Adrenal gland (tissue), 12 donors: ENCODE results near the gene RUVBL1. TPM values are rescaled to one million over a fixed set of nuclear protein-coding genes. Genes with fewer than 3 reads are reported as not detected.

Source experiments
- DNase-seq, 7 donors: peaks; one replicate each; pipeline ENCODE4 v3.0.0-alpha.2; 2019 to 2020
- H3K27ac ChIP-seq, 5 donors: fragments of 200-600 bp; sonication (generic) in 4 of 5; 1 replicate in 3 of 5; 2 replicates in 2 of 5; pipeline versions ENCODE4 v1.5.1 to v1.8.0; 2016 to 2020; ENCODE audit warnings: mild to moderate bottlenecking in 1 of 5
- H3K27me3 ChIP-seq: fragments of 200-600 bp; 2 replicates; pipeline ENCODE4 v1.8.0; 2021
- H3K36me3 ChIP-seq, 2 donors: fragments of 200-600 bp; replicated peaks in 1 of 2; 1 replicate in 1 of 2; 2 replicates in 1 of 2; pipeline versions ENCODE4 v1.5.1 to v1.8.0; 2018 to 2022
- H3K4me1 ChIP-seq, 2 donors: fragments of 200-600 bp; replicated peaks in 1 of 2; 1 replicate in 1 of 2; 2 replicates in 1 of 2; pipeline versions ENCODE4 v1.5.1 to v1.8.0; 2018 to 2021
- H3K4me3 ChIP-seq, 4 donors: fragments of 200-600 bp; sonication (generic) in 3 of 4; one replicate each; pipeline ENCODE4 v1.5.1; 2016 to 2018
- H3K9me3 ChIP-seq, 3 donors: fragments of 200-600 bp; sonication (generic) in 1 of 3; replicated peaks in 1 of 3; 1 replicate in 2 of 3; 2 replicates in 1 of 3; pipeline versions ENCODE4 v1.5.1 to v1.8.0; 2016 to 2021
- POLR2A ChIP-seq, 2 donors: fragments of 450-650 bp; IDR thresholded peaks; one replicate each; pipeline ENCODE4 v1.6.1; 2017; ENCODE audit warnings: antibody characterized with exemption in 2 of 2, mild to moderate bottlenecking in 2 of 2, moderate library complexity in 1 of 2
- WGBS, 4 donors: extraction: QIAGEN DNeasy Blood & Tissue Kit in 2 of 4; methylation state at CpG; one replicate each; pipeline versions ENCODE4 v1.1.5 to v1.1.7; 2013 to 2017; 5-methylcytosine and 5-hydroxymethylcytosine counted together
- intact Hi-C, 2 donors: fragments of 100-400 bp; cut with DNase I; formaldehyde crosslinking; loops; one replicate each; pipeline versions ENCODE4 v1.14.1 to v1.15.0; 2022 to 2023
- polyA plus RNA-seq, 3 donors: library from polyadenylated mRNA; stranded (reverse); fragments of 200-250 nt in 2 of 3; fragments of 350-450 nt in 1 of 3; fragmentation: Illumina TruSeq in 1 of 3; extraction: RNeasy Lipid Tissue Mini Kit (QIAGEN cat#74804) in 1 of 3; gene quantifications; one replicate each; pipeline ENCODE4 v1.2.3, GENCODE V29; 2013 to 2014
- total RNA-seq, 9 donors: library from RNA; depleted of rRNA in 4 of 9; stranded (reverse); fragments of >200 nt in 4 of 9; fragments of 120-200 nt in 1 of 9; fragmentation: NEBNext Ultra II Directional in 1 of 9; extraction: Animal tissue kit (Norgen Biotek cat#: 25700) in 1 of 9; gene quantifications; one replicate each; pipeline versions ENCODE4 v1.1.0 to v1.2.4, GENCODE V29; 2013 to 2023
- TF ChIP-seq, protein P1 (sequence below), 6 experiments: fragments of 450-650 bp in 4 of 6; fragments of 200-600 bp in 2 of 6; sonication (generic) in 1 of 6; IDR thresholded peaks; 1 replicate in 5 of 6; 2 replicates in 1 of 6; pipeline versions ENCODE4 v1.5.1 to v1.8.0; 2016 to 2021; ENCODE audit warnings: antibody characterized with exemption in 6 of 6, mild to moderate bottlenecking in 2 of 6, moderate library complexity in 1 of 6
- donor health status: healthy with polysubstance abuse.
- donor health status: Bipolar disorder and iron deficiency.
- donor health status: DM: yes; HTN: yes; CAD: no.
- donor health status: DM: no; HTN: no; CAD: no.
- donor health status: DM: no; HTN: no; CAD: no.
- donor health status: DM: yes; HTN: yes; CAD: no.

The RUVBL1 gene
- total and polyA plus RNA-seq, 12 donors, result 7.9 to 57.3 (median 25.4) TPM

DNA sequence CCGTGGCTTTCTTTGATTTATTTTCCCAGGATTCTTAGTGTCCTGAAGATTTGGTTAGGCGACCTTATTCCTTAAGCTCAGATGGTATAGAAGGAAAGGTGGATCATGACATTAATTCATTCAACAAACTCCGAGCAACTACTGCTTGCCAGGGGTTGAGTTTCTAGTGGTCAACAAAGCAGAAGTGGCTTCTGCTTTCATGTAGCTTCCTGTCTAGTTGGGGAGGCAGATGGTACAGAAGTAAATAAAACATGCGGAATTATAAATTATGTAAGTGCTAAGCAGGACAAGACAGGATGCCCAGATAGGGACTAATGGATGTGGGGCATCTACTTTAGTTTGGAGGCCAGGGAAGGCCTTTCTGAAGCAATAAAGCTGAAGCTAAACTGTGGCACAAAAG is 45.2 kb upstream of the RUVBL1 start:
- no peak for DNase-seq
- intact Hi-C loops, result loop anchor here in 1 of 2 donors (10.0 kb wide), 1 partner anchor 256 kb away; no protein-coding TSS in a partner anchor
- no peaks in the 10 kb centered on the region for H3K36me3 ChIP-seq
- peaks cover 0 to 4% of the 10 kb centered on the region in 2 donors for H3K4me1 ChIP-seq
- WGBS, 4 donors, result 73 to 85% (median 80%) methylated on average over 4 of the region's 4 CpGs
- TF ChIP-seq, protein P1, sequence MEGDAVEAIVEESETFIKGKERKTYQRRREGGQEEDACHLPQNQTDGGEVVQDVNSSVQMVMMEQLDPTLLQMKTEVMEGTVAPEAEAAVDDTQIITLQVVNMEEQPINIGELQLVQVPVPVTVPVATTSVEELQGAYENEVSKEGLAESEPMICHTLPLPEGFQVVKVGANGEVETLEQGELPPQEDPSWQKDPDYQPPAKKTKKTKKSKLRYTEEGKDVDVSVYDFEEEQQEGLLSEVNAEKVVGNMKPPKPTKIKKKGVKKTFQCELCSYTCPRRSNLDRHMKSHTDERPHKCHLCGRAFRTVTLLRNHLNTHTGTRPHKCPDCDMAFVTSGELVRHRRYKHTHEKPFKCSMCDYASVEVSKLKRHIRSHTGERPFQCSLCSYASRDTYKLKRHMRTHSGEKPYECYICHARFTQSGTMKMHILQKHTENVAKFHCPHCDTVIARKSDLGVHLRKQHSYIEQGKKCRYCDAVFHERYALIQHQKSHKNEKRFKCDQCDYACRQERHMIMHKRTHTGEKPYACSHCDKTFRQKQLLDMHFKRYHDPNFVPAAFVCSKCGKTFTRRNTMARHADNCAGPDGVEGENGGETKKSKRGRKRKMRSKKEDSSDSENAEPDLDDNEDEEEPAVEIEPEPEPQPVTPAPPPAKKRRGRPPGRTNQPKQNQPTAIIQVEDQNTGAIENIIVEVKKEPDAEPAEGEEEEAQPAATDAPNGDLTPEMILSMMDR (IDR thresholded peaks at IDR 0.05), result no peak
- TF ChIP-seq POLR2A (IDR thresholded peaks at IDR 0.05), result no peak
- H3K9me3 ChIP-seq, result no peaks in the 10 kb centered on the region
- no peaks in the 10 kb centered on the region for H3K27me3 ChIP-seq
- no peak overlapping the region for H3K4me3 ChIP-seq
- no peak overlapping the region for H3K27ac ChIP-seq

DNA sequence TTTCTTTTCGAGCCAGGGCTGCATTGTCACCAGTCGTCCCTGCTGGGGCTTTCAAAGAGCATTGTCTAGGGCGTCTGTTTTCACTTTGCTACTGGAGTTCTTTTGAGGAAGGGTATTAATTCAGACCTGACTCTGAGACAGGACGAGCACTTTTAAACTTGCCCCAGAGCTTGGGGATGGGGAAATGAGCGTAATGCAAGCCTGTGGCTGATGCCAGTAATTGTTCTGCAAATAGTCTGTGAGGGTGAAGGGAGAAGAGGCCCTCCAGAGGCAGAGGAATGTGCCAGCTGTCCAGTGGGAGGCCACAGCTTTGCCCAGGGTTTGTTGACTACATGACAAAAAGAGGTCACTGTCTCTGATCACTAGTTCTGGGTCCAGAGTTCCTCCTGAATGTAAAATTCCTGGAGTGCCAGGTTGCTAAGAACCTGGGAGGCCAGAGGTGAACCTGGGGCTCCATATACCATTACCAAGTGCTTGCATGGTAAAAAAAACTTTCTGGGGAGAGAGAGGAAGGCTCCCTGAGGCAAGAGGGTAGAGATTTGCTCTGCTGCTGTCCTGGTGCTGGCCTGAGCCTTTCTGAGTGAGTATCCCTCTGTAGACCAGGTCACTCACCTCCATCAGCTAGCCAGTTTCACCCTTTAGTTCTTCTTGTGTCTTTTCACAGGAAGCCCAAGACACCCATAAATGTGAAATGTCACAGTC is 44.5 kb upstream of the RUVBL1 start:
- Histone ChIP-seq H3K4me3 (no peak overlapping the region), H3K27ac (no peak overlapping the region), H3K9me3 (no peaks in the 10 kb centered on the region), H3K4me1 (peaks cover 0 to 4% of the 10 kb centered on the region in 2 donors), H3K27me3 (no peaks in the 10 kb centered on the region), H3K36me3 (no peaks in the 10 kb centered on the region)
- TF ChIP-seq, protein P1 (IDR thresholded peaks at IDR 0.05), result no peak
- no peak for TF ChIP-seq POLR2A (IDR thresholded peaks at IDR 0.05)
- DNase-seq, result no peak
- intact Hi-C loops, result loop anchor here in 1 of 2 donors (10.0 kb wide), 1 partner anchor 257 kb away; no protein-coding TSS in a partner anchor
- WGBS, 4 donors, result 71 to 82% (median 75%) methylated on average over 5 of the region's 5 CpGs

DNA sequence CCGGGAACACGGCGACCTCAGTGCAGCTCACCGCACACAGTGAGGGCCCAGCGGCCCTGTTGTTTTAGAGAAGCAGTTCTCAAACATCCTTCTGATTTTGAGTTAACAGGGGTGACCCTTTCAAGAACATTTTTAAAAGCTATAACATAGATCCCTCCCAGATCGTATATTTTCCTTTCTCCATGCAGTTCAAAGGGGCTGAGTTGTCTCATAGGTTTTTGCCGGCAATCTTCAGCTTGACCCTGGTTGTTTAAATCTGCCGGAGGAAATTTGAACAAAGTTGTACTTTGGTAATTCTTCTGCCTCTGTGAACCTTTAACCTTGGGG is 44.0 kb upstream of the RUVBL1 start:
- WGBS, 4 donors, result 88 to 94% (median 93%) methylated on average over 8 of the region's 8 CpGs
- Histone ChIP-seq H3K36me3 (no peaks in the 10 kb centered on the region), H3K27ac (no peak overlapping the region), H3K4me3 (no peak overlapping the region), H3K27me3 (no peaks in the 10 kb centered on the region), H3K4me1 (peaks cover 0 to 4% of the 10 kb centered on the region in 2 donors), H3K9me3 (no peaks in the 10 kb centered on the region)
- DNase-seq, result no peak
- TF ChIP-seq, protein P1 (IDR thresholded peaks at IDR 0.05), result no peak
- no peak for TF ChIP-seq POLR2A (IDR thresholded peaks at IDR 0.05)
- intact Hi-C loops, result loop anchor here in 1 of 2 donors (10.0 kb wide), 1 partner anchor 257 kb away; no protein-coding TSS in a partner anchor

DNA sequence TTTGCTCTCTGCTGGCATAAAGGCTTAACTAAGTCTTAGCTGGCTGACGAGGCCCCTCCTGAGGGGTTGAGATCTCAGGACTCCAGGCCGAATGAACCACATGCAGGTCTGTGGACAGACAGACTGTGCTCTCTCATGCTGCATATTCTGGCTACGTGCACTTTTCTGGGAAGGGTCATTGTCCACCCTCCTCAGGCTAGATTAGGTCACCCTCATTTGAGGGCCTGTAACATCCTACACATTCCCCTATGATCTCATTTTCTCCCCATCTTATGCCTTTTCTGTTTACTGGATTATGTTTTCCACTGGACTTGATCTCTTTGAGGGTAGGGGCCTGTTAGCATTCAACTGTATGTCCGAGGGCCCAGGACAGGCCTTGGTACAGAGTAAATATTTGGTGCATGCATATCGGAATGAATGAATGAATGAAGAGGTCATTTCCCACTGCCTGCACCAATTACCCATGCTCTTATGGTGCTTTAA is 43.4 kb upstream of the RUVBL1 start:
- H3K27me3 ChIP-seq, result no peaks in the 10 kb centered on the region
- no peak for TF ChIP-seq POLR2A (IDR thresholded peaks at IDR 0.05)
- TF ChIP-seq, protein P1 (IDR thresholded peaks at IDR 0.05), result no peak
- no peak overlapping the region for H3K27ac ChIP-seq
- 88 to 94% (median 92%) methylated on average over 5 of the region's 5 CpGs for WGBS, 4 donors
- intact Hi-C loops, result loop anchor here in 1 of 2 donors (10.0 kb wide), 1 partner anchor 258 kb away; no protein-coding TSS in a partner anchor
- H3K36me3 ChIP-seq, result no peaks in the 10 kb centered on the region
- H3K4me3 ChIP-seq, result no peak overlapping the region
- no peaks in the 10 kb centered on the region for H3K9me3 ChIP-seq
- no peak for DNase-seq
- H3K4me1 ChIP-seq, result peaks cover 0 to 4% of the 10 kb centered on the region in 2 donors
